ENCODE measurements around the gene STPG3. TPM values are rescaled to one million over a fixed set of nuclear protein-coding genes. Genes with fewer than 3 reads are reported as not detected.
A peak's percentile ranks its signal among the peaks of the same experiment; 100 is the strongest.

STPG3 gene
- total and polyA plus RNA-seq, 9 of the 15 experiments (the other 6 are each of a cell fraction or from before 2014, with no cell fraction given), result not detected

DNA sequence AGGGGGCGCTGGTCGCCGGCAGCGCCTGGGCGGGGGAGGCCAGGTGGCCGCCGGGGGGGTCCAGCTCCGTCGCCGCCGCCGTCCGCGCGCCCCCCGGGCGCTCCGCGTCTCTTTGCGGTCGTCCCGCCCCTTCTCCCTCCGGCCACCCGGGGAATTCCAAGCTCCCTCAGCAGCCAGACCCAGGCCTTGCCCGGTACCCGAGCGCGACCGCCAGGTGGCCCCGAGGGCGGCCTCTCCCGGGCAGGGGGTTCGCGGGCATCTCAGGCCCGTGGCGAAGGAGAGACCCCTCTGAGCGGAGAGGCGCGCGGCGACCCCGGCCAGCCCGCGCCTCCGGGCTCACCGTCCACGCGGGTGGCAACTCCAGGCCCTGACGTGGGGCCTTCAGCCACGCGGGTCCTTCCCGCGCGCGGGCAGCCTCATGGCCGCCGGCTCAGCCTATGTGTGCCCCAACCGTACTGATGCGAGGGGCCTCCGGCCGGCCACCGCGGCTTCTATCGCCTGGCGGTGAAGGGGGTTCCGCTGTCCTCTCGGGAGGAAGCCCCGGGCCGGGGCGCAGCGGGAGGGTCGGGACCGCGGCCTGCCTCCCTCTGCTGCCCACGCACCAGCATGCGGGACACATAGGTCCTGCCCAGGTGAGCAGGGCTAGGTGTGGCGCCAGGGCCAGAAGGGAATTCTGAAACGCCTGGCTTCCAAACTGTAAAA is 51.5 kb downstream of the STPG3 start (continued):
- TF ChIP-seq, protein P1, sequence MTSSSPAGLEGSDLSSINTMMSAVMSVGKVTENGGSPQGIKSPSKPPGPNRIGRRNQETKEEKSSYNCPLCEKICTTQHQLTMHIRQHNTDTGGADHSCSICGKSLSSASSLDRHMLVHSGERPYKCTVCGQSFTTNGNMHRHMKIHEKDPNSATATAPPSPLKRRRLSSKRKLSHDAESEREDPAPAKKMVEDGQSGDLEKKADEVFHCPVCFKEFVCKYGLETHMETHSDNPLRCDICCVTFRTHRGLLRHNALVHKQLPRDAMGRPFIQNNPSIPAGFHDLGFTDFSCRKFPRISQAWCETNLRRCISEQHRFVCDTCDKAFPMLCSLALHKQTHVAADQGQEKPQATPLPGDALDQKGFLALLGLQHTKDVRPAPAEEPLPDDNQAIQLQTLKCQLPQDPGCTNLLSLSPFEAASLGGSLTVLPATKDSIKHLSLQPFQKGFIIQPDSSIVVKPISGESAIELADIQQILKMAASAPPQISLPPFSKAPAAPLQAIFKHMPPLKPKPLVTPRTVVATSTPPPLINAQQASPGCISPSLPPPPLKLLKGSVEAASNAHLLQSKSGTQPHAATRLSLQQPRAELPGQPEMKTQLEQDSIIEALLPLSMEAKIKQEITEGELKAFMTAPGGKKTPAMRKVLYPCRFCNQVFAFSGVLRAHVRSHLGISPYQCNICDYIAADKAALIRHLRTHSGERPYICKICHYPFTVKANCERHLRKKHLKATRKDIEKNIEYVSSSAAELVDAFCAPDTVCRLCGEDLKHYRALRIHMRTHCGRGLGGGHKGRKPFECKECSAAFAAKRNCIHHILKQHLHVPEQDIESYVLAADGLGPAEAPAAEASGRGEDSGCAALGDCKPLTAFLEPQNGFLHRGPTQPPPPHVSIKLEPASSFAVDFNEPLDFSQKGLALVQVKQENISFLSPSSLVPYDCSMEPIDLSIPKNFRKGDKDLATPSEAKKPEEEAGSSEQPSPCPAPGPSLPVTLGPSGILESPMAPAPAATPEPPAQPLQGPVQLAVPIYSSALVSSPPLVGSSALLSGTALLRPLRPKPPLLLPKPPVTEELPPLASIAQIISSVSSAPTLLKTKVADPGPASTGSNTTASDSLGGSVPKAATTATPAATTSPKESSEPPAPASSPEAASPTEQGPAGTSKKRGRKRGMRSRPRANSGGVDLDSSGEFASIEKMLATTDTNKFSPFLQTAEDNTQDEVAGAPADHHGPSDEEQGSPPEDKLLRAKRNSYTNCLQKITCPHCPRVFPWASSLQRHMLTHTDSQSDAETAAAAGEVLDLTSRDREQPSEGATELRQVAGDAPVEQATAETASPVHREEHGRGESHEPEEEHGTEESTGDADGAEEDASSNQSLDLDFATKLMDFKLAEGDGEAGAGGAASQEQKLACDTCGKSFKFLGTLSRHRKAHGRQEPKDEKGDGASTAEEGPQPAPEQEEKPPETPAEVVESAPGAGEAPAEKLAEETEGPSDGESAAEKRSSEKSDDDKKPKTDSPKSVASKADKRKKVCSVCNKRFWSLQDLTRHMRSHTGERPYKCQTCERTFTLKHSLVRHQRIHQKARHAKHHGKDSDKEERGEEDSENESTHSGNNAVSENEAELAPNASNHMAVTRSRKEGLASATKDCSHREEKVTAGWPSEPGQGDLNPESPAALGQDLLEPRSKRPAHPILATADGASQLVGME (CRISPR knock-in tag; IDR thresholded peaks at IDR 0.05), result peak; percentile 46; the same call in 1 of the 2 replicates
- TF ChIP-seq SREBF1 (IDR thresholded peaks at IDR 0.05; ENCODE audit: borderline replicate concordance, low read depth, low read length) (no peak), GTF2E2 (tag; IDR thresholded peaks at IDR 0.05) (no peak), HDAC8 (tag; IDR thresholded peaks at IDR 0.05) (peak; percentile 37; the same call in 1 of the 2 replicates)
- TF ChIP-seq, protein P2, sequence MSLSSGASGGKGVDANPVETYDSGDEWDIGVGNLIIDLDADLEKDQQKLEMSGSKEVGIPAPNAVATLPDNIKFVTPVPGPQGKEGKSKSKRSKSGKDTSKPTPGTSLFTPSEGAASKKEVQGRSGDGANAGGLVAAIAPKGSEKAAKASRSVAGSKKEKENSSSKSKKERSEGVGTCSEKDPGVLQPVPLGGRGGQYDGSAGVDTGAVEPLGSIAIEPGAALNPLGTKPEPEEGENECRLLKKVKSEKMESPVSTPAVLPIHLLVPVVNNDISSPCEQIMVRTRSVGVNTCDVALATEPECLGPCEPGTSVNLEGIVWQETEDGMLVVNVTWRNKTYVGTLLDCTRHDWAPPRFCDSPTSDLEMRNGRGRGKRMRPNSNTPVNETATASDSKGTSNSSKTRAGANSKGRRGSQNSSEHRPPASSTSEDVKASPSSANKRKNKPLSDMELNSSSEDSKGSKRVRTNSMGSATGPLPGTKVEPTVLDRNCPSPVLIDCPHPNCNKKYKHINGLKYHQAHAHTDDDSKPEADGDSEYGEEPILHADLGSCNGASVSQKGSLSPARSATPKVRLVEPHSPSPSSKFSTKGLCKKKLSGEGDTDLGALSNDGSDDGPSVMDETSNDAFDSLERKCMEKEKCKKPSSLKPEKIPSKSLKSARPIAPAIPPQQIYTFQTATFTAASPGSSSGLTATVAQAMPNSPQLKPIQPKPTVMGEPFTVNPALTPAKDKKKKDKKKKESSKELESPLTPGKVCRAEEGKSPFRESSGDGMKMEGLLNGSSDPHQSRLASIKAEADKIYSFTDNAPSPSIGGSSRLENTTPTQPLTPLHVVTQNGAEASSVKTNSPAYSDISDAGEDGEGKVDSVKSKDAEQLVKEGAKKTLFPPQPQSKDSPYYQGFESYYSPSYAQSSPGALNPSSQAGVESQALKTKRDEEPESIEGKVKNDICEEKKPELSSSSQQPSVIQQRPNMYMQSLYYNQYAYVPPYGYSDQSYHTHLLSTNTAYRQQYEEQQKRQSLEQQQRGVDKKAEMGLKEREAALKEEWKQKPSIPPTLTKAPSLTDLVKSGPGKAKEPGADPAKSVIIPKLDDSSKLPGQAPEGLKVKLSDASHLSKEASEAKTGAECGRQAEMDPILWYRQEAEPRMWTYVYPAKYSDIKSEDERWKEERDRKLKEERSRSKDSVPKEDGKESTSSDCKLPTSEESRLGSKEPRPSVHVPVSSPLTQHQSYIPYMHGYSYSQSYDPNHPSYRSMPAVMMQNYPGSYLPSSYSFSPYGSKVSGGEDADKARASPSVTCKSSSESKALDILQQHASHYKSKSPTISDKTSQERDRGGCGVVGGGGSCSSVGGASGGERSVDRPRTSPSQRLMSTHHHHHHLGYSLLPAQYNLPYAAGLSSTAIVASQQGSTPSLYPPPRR (CRISPR knock-in tag; IDR thresholded peaks at IDR 0.05; ENCODE audit: borderline replicate concordance), result no peak
- TF ChIP-seq, protein P3, sequence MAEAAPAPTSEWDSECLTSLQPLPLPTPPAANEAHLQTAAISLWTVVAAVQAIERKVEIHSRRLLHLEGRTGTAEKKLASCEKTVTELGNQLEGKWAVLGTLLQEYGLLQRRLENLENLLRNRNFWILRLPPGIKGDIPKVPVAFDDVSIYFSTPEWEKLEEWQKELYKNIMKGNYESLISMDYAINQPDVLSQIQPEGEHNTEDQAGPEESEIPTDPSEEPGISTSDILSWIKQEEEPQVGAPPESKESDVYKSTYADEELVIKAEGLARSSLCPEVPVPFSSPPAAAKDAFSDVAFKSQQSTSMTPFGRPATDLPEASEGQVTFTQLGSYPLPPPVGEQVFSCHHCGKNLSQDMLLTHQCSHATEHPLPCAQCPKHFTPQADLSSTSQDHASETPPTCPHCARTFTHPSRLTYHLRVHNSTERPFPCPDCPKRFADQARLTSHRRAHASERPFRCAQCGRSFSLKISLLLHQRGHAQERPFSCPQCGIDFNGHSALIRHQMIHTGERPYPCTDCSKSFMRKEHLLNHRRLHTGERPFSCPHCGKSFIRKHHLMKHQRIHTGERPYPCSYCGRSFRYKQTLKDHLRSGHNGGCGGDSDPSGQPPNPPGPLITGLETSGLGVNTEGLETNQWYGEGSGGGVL (CRISPR knock-in tag; IDR thresholded peaks at IDR 0.05), result no peak
- TF ChIP-seq, protein P4, sequence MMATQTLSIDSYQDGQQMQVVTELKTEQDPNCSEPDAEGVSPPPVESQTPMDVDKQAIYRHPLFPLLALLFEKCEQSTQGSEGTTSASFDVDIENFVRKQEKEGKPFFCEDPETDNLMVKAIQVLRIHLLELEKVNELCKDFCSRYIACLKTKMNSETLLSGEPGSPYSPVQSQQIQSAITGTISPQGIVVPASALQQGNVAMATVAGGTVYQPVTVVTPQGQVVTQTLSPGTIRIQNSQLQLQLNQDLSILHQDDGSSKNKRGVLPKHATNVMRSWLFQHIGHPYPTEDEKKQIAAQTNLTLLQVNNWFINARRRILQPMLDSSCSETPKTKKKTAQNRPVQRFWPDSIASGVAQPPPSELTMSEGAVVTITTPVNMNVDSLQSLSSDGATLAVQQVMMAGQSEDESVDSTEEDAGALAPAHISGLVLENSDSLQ (IDR thresholded peaks at IDR 0.05), result no peak
- TF ChIP-seq, protein P5, sequence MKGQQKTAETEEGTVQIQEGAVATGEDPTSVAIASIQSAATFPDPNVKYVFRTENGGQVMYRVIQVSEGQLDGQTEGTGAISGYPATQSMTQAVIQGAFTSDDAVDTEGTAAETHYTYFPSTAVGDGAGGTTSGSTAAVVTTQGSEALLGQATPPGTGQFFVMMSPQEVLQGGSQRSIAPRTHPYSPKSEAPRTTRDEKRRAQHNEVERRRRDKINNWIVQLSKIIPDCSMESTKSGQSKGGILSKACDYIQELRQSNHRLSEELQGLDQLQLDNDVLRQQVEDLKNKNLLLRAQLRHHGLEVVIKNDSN (CRISPR knock-in tag; IDR thresholded peaks at IDR 0.05), result no peak; the same call in 1 of the 2 replicates
- TF ChIP-seq, protein P6, sequence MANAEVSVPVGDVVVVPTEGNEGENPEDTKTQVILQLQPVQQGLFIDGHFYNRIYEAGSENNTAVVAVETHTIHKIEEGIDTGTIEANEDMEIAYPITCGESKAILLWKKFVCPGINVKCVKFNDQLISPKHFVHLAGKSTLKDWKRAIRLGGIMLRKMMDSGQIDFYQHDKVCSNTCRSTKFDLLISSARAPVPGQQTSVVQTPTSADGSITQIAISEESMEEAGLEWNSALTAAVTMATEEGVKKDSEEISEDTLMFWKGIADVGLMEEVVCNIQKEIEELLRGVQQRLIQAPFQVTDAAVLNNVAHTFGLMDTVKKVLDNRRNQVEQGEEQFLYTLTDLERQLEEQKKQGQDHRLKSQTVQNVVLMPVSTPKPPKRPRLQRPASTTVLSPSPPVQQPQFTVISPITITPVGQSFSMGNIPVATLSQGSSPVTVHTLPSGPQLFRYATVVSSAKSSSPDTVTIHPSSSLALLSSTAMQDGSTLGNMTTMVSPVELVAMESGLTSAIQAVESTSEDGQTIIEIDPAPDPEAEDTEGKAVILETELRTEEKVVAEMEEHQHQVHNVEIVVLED (CRISPR knock-in tag; IDR thresholded peaks at IDR 0.05), result no peak
